K562 (cell line): ENCODE data around the gene ADGRD1. TPM values are rescaled to one million over a fixed set of nuclear protein-coding genes. Genes with fewer than 3 reads are reported as not detected.

Experiments
- ATAC-seq: fragments of 200-7000 bp; cut with Tn5 transposase; 3 replicates; pipeline ENCODE4 v1.9.1; 2020; ENCODE audit warnings: moderate library complexity
- BruUV-seq: library from RNA; stranded (reverse); fragments of 400-500 nt; replicated peaks from 2 replicates; lab custom pipeline; 2021; lab: Mats Ljungman, UMichigan
- CTCF ChIA-PET: fragments of 300-600 bp; formaldehyde crosslinking; extraction: SDS; loops from one replicate; lab custom pipeline; 2021; ENCODE audit warnings: low intra/inter-chr PET ratio; lab: Yijun Ruan, JAX
- POLR2A ChIA-PET: fragments of 300-600, 350-650 bp; sonication (Branson Sonifier 250); formaldehyde crosslinking; extraction: SDS; loops from one replicate; lab custom pipeline; 2021; ENCODE audit warnings: antibody characterized with exemption, inconsistent platforms; lab: Yijun Ruan, JAX
- DNase-seq, 4 experiments: peaks; one replicate each; pipeline versions ENCODE4 v3.0.0 to v3.0.0-alpha.2; 2011 to 2018; ENCODE audit warnings: low spot score in 3 of 4, mixed read lengths in 3 of 4; ENCODE audit errors: extremely low read depth in 1 of 4
- FAIRE-seq: peaks from 2 replicates; lab custom pipeline; 2011; peaks lifted over from hg19 to GRCh38; lab: Jason Lieb, UNC
- H2AFZ ChIP-seq: 2 replicates; pipeline ENCODE4 v1.6.0; 2011; ENCODE audit warnings: low read depth, low read length, control low read depth, inconsistent platforms
- H3K27ac ChIP-seq: fragments of 200-600 bp; 3 replicates; pipeline ENCODE4 v1.8.0; 2011; ENCODE audit warnings: low read depth, mild to moderate bottlenecking, control low read depth, inconsistent platforms, low read length, moderate library complexity, mixed read lengths; ENCODE audit errors: extremely low read depth
- H3K27me3 ChIP-seq, 2 experiments: fragments of 300-600 bp in 1 of 2; 2 replicates in 1 of 2; 3 replicates in 1 of 2; pipeline versions ENCODE4 v1.6.0 to v1.8.0; 2011; ENCODE audit warnings: inconsistent platforms in 2 of 2, low read length in 2 of 2, mild to moderate bottlenecking in 1 of 2, mixed read lengths in 1 of 2, moderate library complexity in 1 of 2; ENCODE audit not compliant: control insufficient read depth in 2 of 2, insufficient read depth in 2 of 2
- H3K36me3 ChIP-seq: fragments of 300-600 bp; 3 replicates; pipeline ENCODE4 v1.8.0; 2011; ENCODE audit warnings: mild to moderate bottlenecking, low read length, inconsistent platforms; ENCODE audit not compliant: control insufficient read depth, insufficient read depth
- H3K4me1 ChIP-seq, 2 experiments: fragments of 200-600 bp in 1 of 2; replicated peaks in 1 of 2; 2 replicates in 1 of 2; 3 replicates in 1 of 2; pipeline versions ENCODE4 v1.5.1 to v1.8.0; 2011; ENCODE audit warnings: inconsistent platforms in 2 of 2, low read length in 2 of 2, mild to moderate bottlenecking in 1 of 2, mixed read lengths in 1 of 2, moderate library complexity in 1 of 2; ENCODE audit not compliant: control insufficient read depth in 2 of 2, insufficient read depth in 2 of 2
- H3K4me2 ChIP-seq: 2 replicates; pipeline ENCODE4 v1.6.1; 2011; ENCODE audit warnings: low read length, control low read depth, inconsistent platforms, mixed read lengths; ENCODE audit not compliant: insufficient read depth
- H3K4me3 ChIP-seq: fragments of 200-600 bp; sonication (generic), shearing (Covaris generic); 2 replicates; pipeline ENCODE4 v1.5.1; 2016; ENCODE audit warnings: control low read depth, inconsistent platforms
- H3K79me2 ChIP-seq: fragments of 200-600 bp; 3 replicates; pipeline ENCODE4 v1.8.0; 2011; ENCODE audit warnings: low read length, inconsistent platforms; ENCODE audit not compliant: control insufficient read depth, insufficient read depth
- H3K9ac ChIP-seq, 2 experiments: 2 replicates each; pipeline versions ENCODE4 v1.6.0 to v1.6.1; 2011; ENCODE audit warnings: low read depth in 2 of 2, low read length in 2 of 2, control low read depth in 1 of 2, inconsistent platforms in 1 of 2, mild to moderate bottlenecking in 1 of 2, mixed read lengths in 1 of 2; ENCODE audit not compliant: insufficient read depth in 1 of 2
- H3K9me1 ChIP-seq: one replicate; pipeline ENCODE4 v1.6.0; 2011; ENCODE audit warnings: inconsistent platforms, mild to moderate bottlenecking, low read length, moderate library complexity; ENCODE audit not compliant: control insufficient read depth, insufficient read depth
- H3K9me3 ChIP-seq: replicated peaks from 2 replicates; pipeline ENCODE4 v1.5.1; 2011; ENCODE audit warnings: low read depth, low read length, inconsistent platforms; ENCODE audit not compliant: control insufficient read depth, insufficient read depth
- H4K20me1 ChIP-seq: replicated peaks from 2 replicates; pipeline ENCODE4 v1.6.1; 2011; ENCODE audit warnings: low read length, inconsistent platforms, mixed read lengths; ENCODE audit not compliant: control insufficient read depth, insufficient read depth
- CEBPG ChIP-seq, 3 experiments: fragments of 200-800 bp in 1 of 3; sonication (Bioruptor generic) in 1 of 3; sonication (generic) in 1 of 3; formaldehyde crosslinking in 1 of 3; IDR thresholded peaks in 2 of 3; conservative IDR thresholded peaks in 1 of 3; 2 replicates each; pipeline versions ENCODE4 v1.6.1 to v1.8.0; 2016 to 2022; ENCODE audit warnings: missing compliant biosample characterization in 2 of 3, missing genetic modification characterization in 2 of 3, mild to moderate bottlenecking in 1 of 3, missing genetic modification reagents in 1 of 3
- MYBL2 ChIP-seq, 2 experiments: fragments of 450-650 bp in 1 of 2; sonication (generic) in 1 of 2; formaldehyde crosslinking in 1 of 2; IDR thresholded peaks; 2 replicates each; pipeline versions ENCODE4 v1.6.1 to v1.8.1; 2017 to 2022; ENCODE audit warnings: borderline replicate concordance in 1 of 2, inconsistent platforms in 1 of 2, low read depth in 1 of 2, mild to moderate bottlenecking in 1 of 2, missing genetic modification reagents in 1 of 2, moderate library complexity in 1 of 2
- NR1H2 ChIP-seq: sonication (generic); formaldehyde crosslinking; IDR thresholded peaks from 2 replicates; pipeline ENCODE4 v1.4.0; 2020; ENCODE audit warnings: mild to moderate bottlenecking, missing genetic modification reagents
- NRF1 ChIP-seq, 2 experiments: fragments of 450-650 bp; IDR thresholded peaks in 1 of 2; conservative IDR thresholded peaks in 1 of 2; 2 replicates each; pipeline ENCODE4 v1.6.1; 2014; ENCODE audit warnings: mild to moderate bottlenecking in 2 of 2
- PHTF2 ChIP-seq: fragments of 250-450 bp; sonication (Bioruptor Pico); IDR thresholded peaks from 2 replicates; pipeline ENCODE4 v1.5.0; 2021; ENCODE audit warnings: mild to moderate bottlenecking
- WGBS: fragments of 100-300 bp; shearing (Covaris generic); methylation state at CpG from one replicate; pipeline ENCODE4 v1.1.6; 2016; ENCODE audit warnings: low coverage, mixed read lengths; ENCODE audit not compliant: insufficient coverage; ENCODE audit errors: missing lambda C conversion rate; 5-methylcytosine and 5-hydroxymethylcytosine counted together
- in situ Hi-C: fragments of 300-500 bp; cut with MboI; formaldehyde crosslinking; loops from 4 replicates; pipeline ENCODE4 v1.15.0; 2018; ENCODE audit warnings: inconsistent platforms, mixed read lengths
- intact Hi-C: fragments of 100-400 bp; cut with micrococcal nuclease; formaldehyde crosslinking; loops from 2 replicates; pipeline ENCODE4 v1.14.2; 2022
- polyA plus RNA-seq, 8 experiments: library from polyadenylated mRNA; depleted of rRNA in 4 of 8; stranded (reverse) in 5 of 8; unstranded in 3 of 8; fragments of >200 nt; fragmentation: Nextera tagmentation in 2 of 8; fragmentation: Illumina TruSeq in 1 of 8; extraction: Ambion mirVana in 2 of 8; extraction: Trizol in 1 of 8; gene quantifications; 2 replicates each; pipeline versions ENCODE4 v1.2.1 to v1.2.3, GENCODE V29; 2011 to 2014; ENCODE audit warnings: inconsistent platforms in 1 of 8, missing spikeins in 1 of 8
- total RNA-seq, 7 experiments: library from RNA; depleted of rRNA in 6 of 7; stranded (reverse); fragments of >200 nt in 6 of 7; fragmentation: Illumina TruSeq in 2 of 7; extraction: Trizol in 2 of 7; gene quantifications; 2 replicates each; pipeline versions ENCODE4 v1.2.1 to v1.2.3, GENCODE V29; 2011 to 2021; ENCODE audit warnings: low replicate concordance in 1 of 7

ADGRD1 gene
- total and polyA plus RNA-seq, 9 of the 15 experiments (the other 6 are each of a cell fraction or from before 2014, with no cell fraction given), result 1.7 to 11.7 (median 3.3) TPM

GRCh38 chr12:130920723-130921381 is 32.9 kb upstream of the ADGRD1 start:
- DNase-seq (no peak), ATAC-seq (no peak), FAIRE-seq (no peak)
- Histone ChIP-seq H3K9ac (no peak overlapping the region), H3K4me1 (peaks cover 2 to 3% of the 10 kb centered on the region in 2 experiments; a peak in 1 of 5 replicates), H3K27ac (no peak overlapping the region), H3K27me3 (peaks cover 65 to 87% of the 10 kb centered on the region in 2 experiments), H3K9me1 (no peaks in the 10 kb centered on the region), H3K4me2 (no peak overlapping the region), H3K36me3 (no peaks in the 10 kb centered on the region), H3K4me3 (no peak overlapping the region), H3K79me2 (no peaks in the 10 kb centered on the region), H4K20me1 (no peaks in the 10 kb centered on the region), H2AFZ (no peak overlapping the region), H3K9me3 (no peaks in the 10 kb centered on the region)
- in situ Hi-C loops, result loop anchor here (10.0 kb wide), 1 partner anchor 904 kb away; the partner anchor contains the start of gene MMP17
- no peak for TF ChIP-seq MYBL2 (IDR thresholded peaks at IDR 0.05; ENCODE audit: low read depth)
- no peak for TF ChIP-seq MYBL2 (CRISPR knock-in tag; IDR thresholded peaks at IDR 0.05; ENCODE audit: borderline replicate concordance)
- TF ChIP-seq NRF1 (conservative IDR thresholded peaks at IDR 0.05 in 1 of 2, IDR thresholded peaks at IDR 0.05 in 1 of 2), result no peak
- no peak for TF ChIP-seq PHTF2 (CRISPR knock-in tag)
- TF ChIP-seq CEBPG (CRISPR knock-in tag; IDR thresholded peaks at IDR 0.05), result no peak; the same call in 1 of the 2 replicates
- 0 out of 4 replicates have a peak, but pooled peaks of 1 of the 2 experiments have one; percentile 22 for TF ChIP-seq CEBPG (tag; conservative IDR thresholded peaks at IDR 0.05 in 1 of 2, IDR thresholded peaks at IDR 0.05 in 1 of 2)
- TF ChIP-seq NR1H2 (CRISPR knock-in tag), result no peak
- ChIA-PET POLR2A (interaction anchor here (0.6 kb wide), 2 partner anchors 397 to 453 kb away, joined by 3 to 4 read pairs; no protein-coding TSS in a partner anchor), CTCF (interaction anchor here (0.6 kb wide), 1 partner anchor 1029 kb away, joined by 3 read pairs; the partner anchor contains the start of gene EP400)
- intact Hi-C loops, result no loop called here
- WGBS, result 2% methylated on average over 8 of the region's 8 CpGs
- BruUV-seq, result no TSS peak
